Measurements from ENCODE around the gene CYP1A1.
A peak's percentile ranks its signal among the peaks of the same experiment; 100 is the strongest.
"Not testable (repeated sequence)": the region's sequence is repeated elsewhere in the genome, so short reads cannot be mapped to it uniquely, and the experiment has no call there.

Gene CYP1A1

GRCh38 chr15:74725225-74725774 lies at the start of gene CYP1A1:
TSS of gene CYP1A1 (minus strand) at chr15:74725528. CDS start at chr15:74723097, 2,431 bp downstream.
- DNase-seq (ENCODE audit: low read depth): peak; percentile 16

GRCh38 chr15:74773731-74774252 lies 48.5 kb upstream of the CYP1A1 start:
- no peak for DNase-seq (ENCODE audit: low read depth)

GRCh38 chr15:74773329-74773728 lies 48.0 kb upstream of the CYP1A1 start:
- DNase-seq (ENCODE audit: low read depth): no peak

GRCh38 chr15:74770211-74770903 lies 45.0 kb upstream of the CYP1A1 start:
- DNase-seq (ENCODE audit: low read depth): no peak

GRCh38 chr15:74769463-74770025 lies 44.2 kb upstream of the CYP1A1 start:
- no peak for DNase-seq (ENCODE audit: low read depth)

- peak; percentile 54 for DNase-seq (ENCODE audit: low read depth)
Observed at GRCh38 chr15:74768771-74769342, 43.5 kb upstream of the CYP1A1 start.

GRCh38 chr15:74768099-74768770 lies 42.9 kb upstream of the CYP1A1 start:
- DNase-seq (ENCODE audit: low read depth): no peak

GRCh38 chr15:74767167-74768098 lies 42.1 kb upstream of the CYP1A1 start:
- DNase-seq (ENCODE audit: low read depth): no peak

- no peak for DNase-seq (ENCODE audit: low read depth)
Observed at GRCh38 chr15:74763416-74763815, 38.1 kb upstream of the CYP1A1 start.

- no peak for DNase-seq (ENCODE audit: low read depth)
Observed at GRCh38 chr15:74762791-74763150, 37.4 kb upstream of the CYP1A1 start.

GRCh38 chr15:74758736-74759135 lies 33.4 kb upstream of the CYP1A1 start:
- DNase-seq (ENCODE audit: low read depth): no peak

- no peak for DNase-seq (ENCODE audit: low read depth)
Observed at GRCh38 chr15:74754593-74755215, 29.4 kb upstream of the CYP1A1 start.

GRCh38 chr15:74752531-74752930 lies 27.2 kb upstream of the CYP1A1 start:
- DNase-seq (ENCODE audit: low read depth): no peak

- DNase-seq (ENCODE audit: low read depth): no peak
Observed at GRCh38 chr15:74752011-74752410, 26.7 kb upstream of the CYP1A1 start.

GRCh38 chr15:74750751-74751150 lies 25.4 kb upstream of the CYP1A1 start:
- DNase-seq (ENCODE audit: low read depth): no peak

- no peak for DNase-seq (ENCODE audit: low read depth)
Observed at GRCh38 chr15:74749832-74750231, 24.5 kb upstream of the CYP1A1 start.

- no peak for DNase-seq (ENCODE audit: low read depth)
Observed at GRCh38 chr15:74748322-74748946, 23.1 kb upstream of the CYP1A1 start, which contains the start of gene CYP1A2. TSS of gene CYP1A2 (plus strand) at chr15:74748845. CDS start at chr15:74749739, 894 bp downstream.

- DNase-seq (ENCODE audit: low read depth): no peak
Observed at GRCh38 chr15:74746389-74746788, 21.1 kb upstream of the CYP1A1 start.

- no peak for DNase-seq (ENCODE audit: low read depth)
Observed at GRCh38 chr15:74742422-74742821, 17.1 kb upstream of the CYP1A1 start.

- DNase-seq (ENCODE audit: low read depth): not testable (repeated sequence)
Observed at GRCh38 chr15:74738239-74738638, 12.9 kb upstream of the CYP1A1 start.
